GM12875 (cell line): ENCODE data around the gene C2CD2L.

Experiments used
- H3K4me3 ChIP-seq: one replicate; pipeline ENCODE4 v1.5.1; 2011; ENCODE audit warnings: low read depth, low read length, control low read depth
- CTCF ChIP-seq: IDR thresholded peaks from 2 replicates; pipeline ENCODE4 v1.5.1; 2011; ENCODE audit warnings: low read depth, mild to moderate bottlenecking, control low read depth, inconsistent platforms, low read length, moderate library complexity, borderline replicate concordance; ENCODE audit not compliant: insufficient read depth

Gene C2CD2L

GRCh38 chr11:119167933-119168332 is 60.8 kb downstream of the C2CD2L start:
- no peak for TF ChIP-seq CTCF
- no peak overlapping the region for H3K4me3 ChIP-seq
